NCI-H460 (cell line): Measurements from ENCODE around the gene ANKRD13B. TPM values are rescaled to one million over a fixed set of nuclear protein-coding genes. Genes with fewer than 3 reads are reported as not detected.

Source experiments
- small RNA-seq, 2 experiments: library from RNA; depleted of rRNA; stranded (forward); fragments of <200 nt; gene quantifications; one replicate each; pipeline ENCODE3, GENCODE V24; 2014
- total RNA-seq: library from RNA; depleted of rRNA; stranded (reverse); fragments of >200 nt; shearing (Covaris generic); gene quantifications from 2 replicates; pipeline ENCODE4 v1.2.3, GENCODE V29; 2014; rRNA removed

Gene ANKRD13B
- total RNA-seq, 1 experiment from 2014 or later: 14.7 TPM

Small RNA genes within 50 kb of the gene (small RNA-seq; reads per million reads assigned to genes)
- 0 to 0.02 reads per million in 2 experiments for gene RNU6-920P

Other genes with a start within 250 kb of the ANKRD13B start
- 43.8 and 50.6 TPM in 2 replicates for gene TAOK1, start 202.8 kb upstream of the ANKRD13B start, total RNA-seq
- gene ABHD15, start 26.1 kb upstream of the ANKRD13B start, total RNA-seq: 13.1 and 14.0 TPM in 2 replicates
- gene TP53I13, start 24.4 kb upstream of the ANKRD13B start, total RNA-seq: 65.2 and 83.3 TPM in 2 replicates
- gene GIT1, start 3.5 kb upstream of the ANKRD13B start, total RNA-seq: 37.9 and 41.3 TPM in 2 replicates
- gene CORO6, start 29.8 kb downstream of the ANKRD13B start, total RNA-seq: 0.63 and 0.87 TPM in 2 replicates